ENCODE measurements around the gene ARMCX5.

Gene ARMCX5

GRCh38 chrX:102604327-102604726 lies 5.0 kb downstream of the ARMCX5 start:
- in situ Hi-C loops (cut with HindIII; ENCODE audit: low sequenced_read_pairs), result no loop called here
- TF ChIP-seq, protein P1, sequence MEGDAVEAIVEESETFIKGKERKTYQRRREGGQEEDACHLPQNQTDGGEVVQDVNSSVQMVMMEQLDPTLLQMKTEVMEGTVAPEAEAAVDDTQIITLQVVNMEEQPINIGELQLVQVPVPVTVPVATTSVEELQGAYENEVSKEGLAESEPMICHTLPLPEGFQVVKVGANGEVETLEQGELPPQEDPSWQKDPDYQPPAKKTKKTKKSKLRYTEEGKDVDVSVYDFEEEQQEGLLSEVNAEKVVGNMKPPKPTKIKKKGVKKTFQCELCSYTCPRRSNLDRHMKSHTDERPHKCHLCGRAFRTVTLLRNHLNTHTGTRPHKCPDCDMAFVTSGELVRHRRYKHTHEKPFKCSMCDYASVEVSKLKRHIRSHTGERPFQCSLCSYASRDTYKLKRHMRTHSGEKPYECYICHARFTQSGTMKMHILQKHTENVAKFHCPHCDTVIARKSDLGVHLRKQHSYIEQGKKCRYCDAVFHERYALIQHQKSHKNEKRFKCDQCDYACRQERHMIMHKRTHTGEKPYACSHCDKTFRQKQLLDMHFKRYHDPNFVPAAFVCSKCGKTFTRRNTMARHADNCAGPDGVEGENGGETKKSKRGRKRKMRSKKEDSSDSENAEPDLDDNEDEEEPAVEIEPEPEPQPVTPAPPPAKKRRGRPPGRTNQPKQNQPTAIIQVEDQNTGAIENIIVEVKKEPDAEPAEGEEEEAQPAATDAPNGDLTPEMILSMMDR (IDR thresholded peaks at IDR 0.05; ENCODE audit: low read depth, low read length, missing control alignments), result no peak
- no peak overlapping the region for H3K4me3 ChIP-seq (ENCODE audit: low read depth, low read length)
- no peak for DNase-seq (ENCODE audit: low read depth)

DNA sequence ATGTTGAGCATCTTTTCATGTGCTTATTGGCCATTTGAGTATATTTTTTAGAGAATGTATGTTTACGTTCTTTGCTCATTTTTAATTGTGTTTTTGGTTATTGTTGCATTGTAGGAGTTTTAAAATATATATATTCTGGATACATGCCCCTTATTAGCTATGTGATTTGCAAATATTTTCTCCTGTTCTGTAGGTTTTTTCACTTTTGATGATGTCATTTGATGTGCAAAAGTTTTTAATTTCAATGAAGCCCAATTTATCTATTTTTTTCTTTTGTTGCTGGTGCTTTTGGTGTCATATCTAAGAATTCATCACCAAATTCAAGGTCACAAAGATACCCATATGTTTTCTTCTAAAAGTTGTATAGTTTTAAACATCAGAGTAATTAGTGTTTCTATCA lies 6.8 kb downstream of the ARMCX5 start:
- no peak overlapping the region for H3K4me3 ChIP-seq (ENCODE audit: low read depth, low read length)
- TF ChIP-seq, protein P1 (IDR thresholded peaks at IDR 0.05; ENCODE audit: low read depth, low read length, missing control alignments), result no peak
- no peak for DNase-seq (ENCODE audit: low read depth)
- in situ Hi-C loops (cut with HindIII; ENCODE audit: low sequenced_read_pairs), result no loop called here

DNA sequence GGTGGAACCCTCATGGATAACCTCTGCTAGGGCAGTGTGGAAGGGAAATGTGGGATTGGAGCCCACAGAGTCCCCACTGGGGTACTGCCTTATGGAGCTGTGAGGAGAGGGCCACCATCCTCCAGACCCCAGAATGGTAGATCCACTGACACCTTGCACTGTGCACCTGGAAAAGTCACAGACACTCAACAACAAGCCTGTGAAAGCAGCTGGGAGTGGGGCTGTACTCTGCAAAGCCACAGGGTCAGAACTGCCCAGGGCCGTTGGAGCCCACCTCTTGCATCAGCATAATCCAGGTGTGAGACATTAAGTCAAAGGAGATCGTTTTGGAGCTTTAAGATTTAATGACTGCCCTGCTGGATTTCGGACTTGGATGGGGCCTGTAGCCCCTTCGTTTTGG lies 11.6 kb downstream of the ARMCX5 start:
- TF ChIP-seq, protein P1 (IDR thresholded peaks at IDR 0.05; ENCODE audit: low read depth, low read length, missing control alignments), result no peak
- no peak overlapping the region for H3K4me3 ChIP-seq (ENCODE audit: low read depth, low read length)
- in situ Hi-C loops (cut with HindIII; ENCODE audit: low sequenced_read_pairs), result no loop called here
- DNase-seq (ENCODE audit: low read depth), result no peak

DNA sequence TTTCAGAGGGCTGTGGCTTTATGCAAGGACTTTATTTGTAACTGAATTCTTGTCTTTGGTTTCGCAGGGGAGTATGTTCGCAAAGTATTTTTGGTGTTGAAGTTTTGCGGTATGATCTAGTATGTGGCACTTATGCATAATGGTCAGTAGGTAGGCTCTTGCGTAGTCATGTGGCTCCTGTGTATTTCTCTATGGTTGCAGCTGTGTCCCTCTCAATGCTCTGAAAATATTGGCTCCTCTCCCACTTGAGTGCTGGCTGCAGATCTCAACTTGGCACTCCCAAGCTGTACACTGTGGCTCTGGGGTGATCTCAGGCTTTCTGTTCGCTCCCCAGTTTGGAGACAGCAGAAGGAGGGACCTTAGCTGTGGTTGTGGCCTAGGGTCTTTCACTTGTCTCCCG lies 24.8 kb downstream of the ARMCX5 start:
- H3K4me3 ChIP-seq (ENCODE audit: low read depth, low read length), result no peak overlapping the region
- TF ChIP-seq, protein P1 (IDR thresholded peaks at IDR 0.05; ENCODE audit: low read depth, low read length, missing control alignments), result no peak
- no peak for DNase-seq (ENCODE audit: low read depth)
- in situ Hi-C loops (cut with HindIII; ENCODE audit: low sequenced_read_pairs), result no loop called here

- DNase-seq (ENCODE audit: low read depth), result no peak
- TF ChIP-seq, protein P1 (IDR thresholded peaks at IDR 0.05; ENCODE audit: low read depth, low read length, missing control alignments), result no peak
- H3K4me3 ChIP-seq (ENCODE audit: low read depth, low read length), result no peak overlapping the region
- in situ Hi-C loops (cut with HindIII; ENCODE audit: low sequenced_read_pairs), result no loop called here
Measured at GRCh38 chrX:102627640-102628039, 28.3 kb downstream of the ARMCX5 start.

GRCh38 chrX:102637561-102637960 lies 38.2 kb downstream of the ARMCX5 start:
- no peak overlapping the region for H3K4me3 ChIP-seq (ENCODE audit: low read depth, low read length)
- DNase-seq (ENCODE audit: low read depth), result no peak
- in situ Hi-C loops (cut with HindIII; ENCODE audit: low sequenced_read_pairs), result no loop called here
- TF ChIP-seq, protein P1 (IDR thresholded peaks at IDR 0.05; ENCODE audit: low read depth, low read length, missing control alignments), result no peak

GRCh38 chrX:102650903-102651241 lies 51.6 kb downstream of the ARMCX5 start:
- H3K4me3 ChIP-seq (ENCODE audit: low read depth, low read length), result peak overlapping the region; percentile 51
- DNase-seq (ENCODE audit: low read depth), result no peak
- in situ Hi-C loops (cut with HindIII; ENCODE audit: low sequenced_read_pairs), result no loop called here
- TF ChIP-seq, protein P1 (IDR thresholded peaks at IDR 0.05; ENCODE audit: low read depth, low read length, missing control alignments), result no peak
